ENCODE data around the gene ARHGAP30.
A peak's percentile ranks its signal among the peaks of the same experiment; 100 is the strongest.

ARHGAP30 gene

DNA sequence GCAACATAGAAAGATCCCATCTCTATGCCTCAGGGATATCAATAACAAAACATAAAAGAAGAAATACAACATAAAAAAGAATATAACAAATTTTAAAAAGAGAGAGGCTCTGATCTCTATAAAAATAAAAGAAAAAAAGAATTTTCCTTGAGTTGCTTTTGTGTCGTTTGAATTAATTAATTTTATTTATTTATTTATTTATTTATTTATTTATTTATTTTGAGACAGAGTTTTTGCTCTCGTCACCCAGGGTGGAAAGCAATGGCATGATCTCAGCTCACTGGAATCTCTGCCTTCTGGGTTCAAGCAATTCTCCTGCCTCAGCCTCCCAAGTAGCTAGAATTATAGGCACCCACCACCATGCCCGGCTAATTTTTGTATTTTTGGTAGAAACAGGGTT, 57.3 kb downstream of the ARHGAP30 start:
- Histone ChIP-seq H3K9ac (ENCODE audit: low read length) (peak overlapping the region; percentile 63), H3K36me3 (ENCODE audit: control insufficient read depth, insufficient read depth, low read length) (no peaks in the 10 kb centered on the region), H3K9me3 (ENCODE audit: control insufficient read depth, low read length) (no peaks in the 10 kb centered on the region), H3K27me3 (ENCODE audit: control insufficient read depth, insufficient read depth, low read length) (no peaks in the 10 kb centered on the region), H3K4me1 (ENCODE audit: control insufficient read depth, insufficient read depth, low read length) (peaks cover 30% of the 10 kb centered on the region), H3K4me3 (ENCODE audit: low read length) (no peak overlapping the region)

DNA sequence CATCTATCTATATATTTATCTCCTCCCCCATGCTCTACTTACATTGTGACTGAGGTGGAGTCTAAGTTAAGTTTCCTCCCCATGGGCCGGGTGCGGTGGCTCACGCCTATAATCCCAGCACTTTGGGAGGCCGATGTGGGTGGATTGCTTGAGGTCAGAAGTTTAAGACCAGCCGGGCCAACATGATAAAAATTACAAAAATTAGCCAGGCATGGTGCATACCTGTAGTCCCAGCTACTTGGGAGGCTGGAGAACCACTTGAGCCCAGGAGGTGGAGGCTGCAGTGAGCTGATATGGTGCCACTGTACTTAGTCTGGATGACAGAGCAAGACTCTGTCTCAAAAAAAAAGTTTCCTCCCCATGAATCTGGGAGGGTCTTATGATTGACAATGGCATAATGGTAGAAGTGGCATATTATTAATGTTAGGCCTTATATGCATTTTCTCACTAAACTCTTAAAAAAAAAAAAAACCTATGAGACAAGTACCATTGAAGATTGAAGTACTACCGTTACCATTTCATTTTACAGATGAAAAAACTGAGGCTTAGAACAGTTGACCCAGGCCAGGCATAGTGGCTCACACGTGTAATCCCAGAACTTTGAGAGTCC, 60.0 kb downstream of the ARHGAP30 start:
- Histone ChIP-seq H3K9me3 (ENCODE audit: control insufficient read depth, low read length) (no peaks in the 10 kb centered on the region), H3K27me3 (ENCODE audit: control insufficient read depth, insufficient read depth, low read length) (no peaks in the 10 kb centered on the region), H3K9ac (ENCODE audit: low read length) (no peak overlapping the region), H3K4me3 (ENCODE audit: low read length) (no peak overlapping the region), H3K36me3 (ENCODE audit: control insufficient read depth, insufficient read depth, low read length) (no peaks in the 10 kb centered on the region), H3K4me1 (ENCODE audit: control insufficient read depth, insufficient read depth, low read length) (peaks cover 31% of the 10 kb centered on the region)

DNA sequence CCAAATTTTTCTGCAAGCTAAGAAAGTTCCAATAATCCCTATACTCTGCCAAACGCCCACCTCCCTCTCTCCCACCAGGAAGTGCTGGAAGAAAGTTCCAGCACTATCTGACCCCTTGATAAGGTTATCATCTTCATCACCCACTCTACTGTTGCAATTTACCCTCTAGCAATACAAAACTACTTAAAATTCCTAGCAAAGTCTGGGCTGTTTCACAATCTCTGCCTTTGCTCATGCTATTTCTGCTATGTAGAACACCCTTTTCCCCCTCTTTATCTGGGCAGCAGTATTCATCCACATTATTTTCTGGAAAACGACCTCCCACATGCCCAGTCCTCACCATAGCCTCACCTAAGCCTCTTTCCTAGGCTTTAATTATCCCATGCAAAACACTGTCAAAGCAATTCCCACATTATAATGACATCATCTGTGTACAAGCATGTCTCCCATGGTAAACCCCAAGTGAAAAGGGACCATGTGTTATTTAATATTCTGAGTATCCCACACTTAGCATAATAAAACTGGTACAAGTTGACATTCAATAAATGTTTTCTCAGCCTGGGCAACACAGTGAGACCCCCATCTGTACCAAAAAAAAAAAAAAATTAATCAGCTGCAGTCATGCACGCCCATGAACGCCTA, 60.7 kb downstream of the ARHGAP30 start:
- no peak overlapping the region for H3K4me3 ChIP-seq (ENCODE audit: low read length)
- H3K27me3 ChIP-seq (ENCODE audit: control insufficient read depth, insufficient read depth, low read length), result no peaks in the 10 kb centered on the region
- H3K4me1 ChIP-seq (ENCODE audit: control insufficient read depth, insufficient read depth, low read length), result peaks cover 24% of the 10 kb centered on the region
- no peaks in the 10 kb centered on the region for H3K9me3 ChIP-seq (ENCODE audit: control insufficient read depth, low read length)
- H3K9ac ChIP-seq (ENCODE audit: low read length), result no peak overlapping the region
- H3K36me3 ChIP-seq (ENCODE audit: control insufficient read depth, insufficient read depth, low read length), result no peaks in the 10 kb centered on the region

DNA sequence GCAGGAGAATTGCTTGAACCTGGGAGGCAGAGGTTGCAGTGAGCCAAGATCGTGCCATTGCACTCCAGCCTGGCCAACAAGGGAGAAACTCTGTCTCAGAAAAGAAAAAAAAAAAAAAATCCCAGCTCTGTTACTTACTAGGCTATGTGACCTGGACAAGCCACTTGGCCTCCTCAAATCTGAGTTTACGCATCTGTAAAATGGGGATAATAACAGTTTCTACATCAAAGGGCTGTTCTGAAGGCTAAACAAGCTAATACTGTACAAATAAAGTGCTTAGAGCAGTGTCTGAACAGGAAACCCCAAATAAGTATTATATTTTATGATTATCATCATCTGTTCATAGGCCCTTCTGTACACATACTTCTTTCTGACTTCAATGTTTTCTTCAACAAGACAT, 62.3 kb downstream of the ARHGAP30 start:
- H3K9ac ChIP-seq (ENCODE audit: low read length), result no peak overlapping the region
- no peak overlapping the region for H3K4me3 ChIP-seq (ENCODE audit: low read length)
- peaks cover 14% of the 10 kb centered on the region for H3K4me1 ChIP-seq (ENCODE audit: control insufficient read depth, insufficient read depth, low read length)
- no peaks in the 10 kb centered on the region for H3K36me3 ChIP-seq (ENCODE audit: control insufficient read depth, insufficient read depth, low read length)
- no peaks in the 10 kb centered on the region for H3K27me3 ChIP-seq (ENCODE audit: control insufficient read depth, insufficient read depth, low read length)
- H3K9me3 ChIP-seq (ENCODE audit: control insufficient read depth, low read length), result no peaks in the 10 kb centered on the region

DNA sequence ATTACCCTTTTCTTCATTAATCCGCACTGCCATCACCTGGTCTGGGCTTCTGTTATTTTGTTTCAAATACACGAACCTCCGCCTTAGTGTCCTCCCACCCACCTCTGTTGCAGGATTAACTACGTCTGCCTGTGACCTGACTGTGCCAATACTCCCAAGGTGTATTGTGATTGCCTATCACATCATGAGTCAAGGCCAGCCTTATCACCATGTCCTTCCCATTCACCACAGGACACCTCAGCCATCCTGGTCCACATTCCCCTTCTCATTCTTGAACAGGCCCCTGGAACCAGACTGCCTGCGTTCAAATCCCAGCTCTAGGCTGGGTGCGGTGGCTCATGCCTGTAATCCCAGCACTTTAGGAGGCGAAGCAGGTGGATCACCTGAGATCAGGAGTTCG, 63.1 kb downstream of the ARHGAP30 start:
- peaks cover 14% of the 10 kb centered on the region for H3K4me1 ChIP-seq (ENCODE audit: control insufficient read depth, insufficient read depth, low read length)

DNA sequence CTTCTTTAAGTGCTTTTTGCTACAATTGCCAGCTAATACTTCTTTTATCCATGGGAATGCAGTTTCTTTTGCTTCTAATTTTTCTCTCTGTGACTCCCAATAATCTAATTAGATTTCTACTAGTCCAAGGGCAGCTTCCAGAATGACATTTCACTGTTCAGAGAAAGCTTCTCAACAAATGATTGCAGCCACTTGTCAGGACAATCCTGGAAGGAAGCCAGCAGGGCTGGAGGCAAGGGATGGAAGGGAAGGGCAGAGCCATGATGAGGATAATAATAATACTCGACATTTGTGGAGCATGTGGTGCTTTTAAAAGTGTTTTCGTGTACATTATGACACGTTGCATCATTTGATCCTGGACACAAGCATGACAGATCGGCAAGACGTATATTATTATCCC, 68.2 kb downstream of the ARHGAP30 start:
- Histone ChIP-seq H3K4me3 (ENCODE audit: low read length) (no peak overlapping the region), H3K27me3 (ENCODE audit: control insufficient read depth, insufficient read depth, low read length) (no peaks in the 10 kb centered on the region), H3K4me1 (ENCODE audit: control insufficient read depth, insufficient read depth, low read length) (peaks cover 17% of the 10 kb centered on the region), H3K36me3 (ENCODE audit: control insufficient read depth, insufficient read depth, low read length) (peaks cover 13% of the 10 kb centered on the region), H3K9me3 (ENCODE audit: control insufficient read depth, low read length) (no peaks in the 10 kb centered on the region), H3K9ac (ENCODE audit: low read length) (no peak overlapping the region)

More for the DNA sequence above, 63.1 kb downstream of the ARHGAP30 start:
- no peaks in the 10 kb centered on the region for H3K36me3 ChIP-seq (ENCODE audit: control insufficient read depth, insufficient read depth, low read length)
- H3K9me3 ChIP-seq (ENCODE audit: control insufficient read depth, low read length), result no peaks in the 10 kb centered on the region
- no peak overlapping the region for H3K4me3 ChIP-seq (ENCODE audit: low read length)
- no peaks in the 10 kb centered on the region for H3K27me3 ChIP-seq (ENCODE audit: control insufficient read depth, insufficient read depth, low read length)
- no peak overlapping the region for H3K9ac ChIP-seq (ENCODE audit: low read length)

DNA sequence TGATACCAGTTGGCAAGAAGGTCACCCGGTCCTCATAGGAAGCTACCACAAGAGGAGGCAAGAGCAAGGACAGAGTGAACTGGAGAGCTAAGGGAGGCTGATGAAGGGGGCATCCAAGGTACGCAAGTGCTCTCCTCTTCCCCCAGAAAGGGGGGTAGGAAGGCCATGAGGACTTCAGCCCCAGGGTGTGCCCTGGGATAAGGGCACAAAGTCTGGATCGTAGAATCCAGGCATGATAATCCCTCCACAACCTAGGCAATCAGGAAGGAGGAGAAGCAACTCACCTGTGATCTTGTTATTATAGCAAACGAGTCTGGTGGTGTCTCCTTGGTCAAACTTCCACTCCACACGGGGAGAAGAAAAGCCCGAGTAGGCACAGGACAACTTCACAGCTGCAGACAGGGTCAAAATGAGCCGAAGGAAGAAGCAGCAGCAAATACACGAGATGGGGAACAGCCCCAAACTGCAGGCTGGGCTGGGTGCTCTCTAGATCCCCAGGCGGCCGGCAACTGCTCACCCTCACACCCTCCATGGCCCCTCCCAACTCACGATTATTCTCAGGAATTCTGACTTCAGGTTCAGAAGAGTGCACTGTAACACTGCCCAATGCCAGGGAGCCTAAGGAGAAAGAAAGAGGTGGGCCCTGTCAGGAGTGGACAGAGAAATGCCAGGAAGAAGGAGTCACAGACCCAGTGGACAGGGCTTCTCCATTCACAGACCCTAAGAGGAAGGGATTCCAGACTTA, 68.8 kb downstream of the ARHGAP30 start:
- Histone ChIP-seq H3K9ac (ENCODE audit: low read length) (no peak overlapping the region), H3K9me3 (ENCODE audit: control insufficient read depth, low read length) (no peaks in the 10 kb centered on the region), H3K4me1 (ENCODE audit: control insufficient read depth, insufficient read depth, low read length) (peaks cover 15% of the 10 kb centered on the region), H3K36me3 (ENCODE audit: control insufficient read depth, insufficient read depth, low read length) (peaks cover 13% of the 10 kb centered on the region), H3K27me3 (ENCODE audit: control insufficient read depth, insufficient read depth, low read length) (no peaks in the 10 kb centered on the region), H3K4me3 (ENCODE audit: low read length) (no peak overlapping the region)

DNA sequence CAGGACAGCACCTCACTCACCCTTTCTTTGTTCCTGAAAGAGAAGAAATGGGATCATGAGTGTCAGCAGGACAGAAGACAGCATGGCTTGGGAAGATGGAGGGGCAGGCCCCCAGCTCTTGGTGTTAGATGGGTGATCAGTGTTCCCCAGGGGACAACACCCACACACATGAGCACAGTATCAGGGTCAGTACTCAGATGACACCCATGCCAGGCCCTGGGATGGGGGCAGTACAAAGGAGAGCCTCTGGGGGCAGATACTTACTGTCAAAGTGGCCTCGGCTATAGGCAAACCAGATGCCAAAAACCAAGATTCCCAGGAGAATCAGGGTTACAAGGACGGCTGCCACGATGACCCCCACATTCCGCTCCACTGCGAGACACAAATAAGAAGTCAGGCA, 70.3 kb downstream of the ARHGAP30 start:
- Histone ChIP-seq H3K4me1 (ENCODE audit: control insufficient read depth, insufficient read depth, low read length) (peaks cover 14% of the 10 kb centered on the region), H3K9me3 (ENCODE audit: control insufficient read depth, low read length) (no peaks in the 10 kb centered on the region), H3K27me3 (ENCODE audit: control insufficient read depth, insufficient read depth, low read length) (no peaks in the 10 kb centered on the region), H3K36me3 (ENCODE audit: control insufficient read depth, insufficient read depth, low read length) (peaks cover 13% of the 10 kb centered on the region), H3K4me3 (ENCODE audit: low read length) (no peak overlapping the region), H3K9ac (ENCODE audit: low read length) (no peak overlapping the region)

DNA sequence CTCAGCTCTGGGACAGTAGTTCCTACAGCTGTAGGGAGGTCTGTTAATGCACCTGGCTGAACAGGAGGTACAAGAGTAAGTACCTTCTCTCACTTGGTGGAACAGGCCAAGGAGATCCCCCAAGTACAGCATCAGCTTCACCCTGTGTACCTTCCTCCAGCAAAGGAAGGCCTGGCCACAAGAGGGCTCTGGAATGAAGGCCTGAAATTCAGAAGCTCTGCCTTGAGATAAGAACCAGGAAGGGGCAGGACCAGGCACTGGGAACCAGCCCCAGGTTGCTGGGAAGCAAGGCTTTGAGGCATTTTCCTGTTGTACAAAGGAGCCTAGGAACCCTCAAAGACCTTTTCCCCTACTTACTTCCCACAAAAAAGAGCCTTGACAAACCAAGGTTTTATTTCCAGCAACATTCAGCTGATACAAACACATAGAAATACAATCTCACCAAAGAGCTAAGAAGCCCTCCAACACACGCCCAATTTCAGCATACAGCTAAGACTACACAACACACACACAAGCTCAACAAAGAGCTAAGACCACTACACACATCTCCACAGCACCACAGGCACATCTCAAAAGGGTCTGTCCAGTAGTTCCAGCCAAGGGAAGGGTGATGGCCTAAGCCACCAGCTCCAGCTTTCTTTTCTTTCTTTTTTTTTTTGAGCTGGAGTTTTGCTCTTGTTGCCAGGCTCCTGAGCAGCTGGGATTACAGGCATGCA, 72.2 kb downstream of the ARHGAP30 start:
- H3K4me3 ChIP-seq (ENCODE audit: low read length), result no peak overlapping the region
- H3K27me3 ChIP-seq (ENCODE audit: control insufficient read depth, insufficient read depth, low read length), result no peaks in the 10 kb centered on the region
- peak overlapping the region; percentile 11 for H3K9ac ChIP-seq (ENCODE audit: low read length)
- H3K4me1 ChIP-seq (ENCODE audit: control insufficient read depth, insufficient read depth, low read length), result peaks cover 14% of the 10 kb centered on the region
- H3K9me3 ChIP-seq (ENCODE audit: control insufficient read depth, low read length), result no peaks in the 10 kb centered on the region
- peaks cover 13% of the 10 kb centered on the region for H3K36me3 ChIP-seq (ENCODE audit: control insufficient read depth, insufficient read depth, low read length)

Data from mucosa of stomach (tissue), 1 donor.